Common myeloid progenitor, CD34-positive (primary cell): ENCODE results near the gene ATN1. TPM values are rescaled to one million over a fixed set of nuclear protein-coding genes. Genes with fewer than 3 reads are reported as not detected.
"Not testable (repeated sequence)": the region's sequence is repeated elsewhere in the genome, so short reads cannot be mapped to it uniquely, and the experiment has no call there.

Experiments used
- CTCF ChIA-PET: fragments of 350-600 bp; sonication (Branson Sonifier 250); formaldehyde crosslinking; loops from one replicate; lab custom pipeline; 2021; ENCODE audit warnings: antibody characterized with exemption; lab: Charles Lee
- POLR2A ChIA-PET: fragments of 350-600 bp; sonication (Branson Sonifier 250); formaldehyde crosslinking; loops from one replicate; lab custom pipeline; 2021; ENCODE audit warnings: antibody characterized with exemption; lab: Charles Lee
- DNase-seq, 3 donors: peaks; one replicate each; pipeline versions ENCODE4 v3.0.0 to v3.0.0-alpha.2; 2013
- H3K27ac ChIP-seq, 2 experiments: 1 replicate in 1 of 2; 2 replicates in 1 of 2; pipeline ENCODE4 v1.7.0; 2013; ENCODE audit warnings: inconsistent platforms in 2 of 2, low read length in 2 of 2, mild to moderate bottlenecking in 2 of 2, low read depth in 1 of 2, moderate library complexity in 1 of 2; ENCODE audit not compliant: severe bottlenecking in 2 of 2, insufficient read depth in 1 of 2, poor library complexity in 1 of 2
- H3K27me3 ChIP-seq, 5 experiments: replicated peaks in 2 of 5; 1 replicate in 3 of 5; 2 replicates in 2 of 5; pipeline versions ENCODE4 v1.6.1 to v1.7.0; 2013; ENCODE audit warnings: low read length in 4 of 5, mild to moderate bottlenecking in 2 of 5, moderate library complexity in 2 of 5, inconsistent platforms in 1 of 5; ENCODE audit not compliant: insufficient read depth in 5 of 5, control insufficient read depth in 4 of 5
- H3K36me3 ChIP-seq, 4 experiments: 1 replicate in 2 of 4; 2 replicates in 2 of 4; pipeline versions ENCODE4 v1.6.1 to v1.7.0; 2013; ENCODE audit warnings: low read length in 3 of 4, control low read depth in 1 of 4, mild to moderate bottlenecking in 1 of 4; ENCODE audit not compliant: control insufficient read depth in 4 of 4, insufficient read depth in 4 of 4
- H3K4me1 ChIP-seq, 4 experiments: 1 replicate in 3 of 4; 2 replicates in 1 of 4; pipeline versions ENCODE4 v1.6.1 to v1.7.1; 2013; ENCODE audit warnings: low read length in 3 of 4, mild to moderate bottlenecking in 3 of 4, control low read depth in 1 of 4, inconsistent platforms in 1 of 4, moderate library complexity in 1 of 4; ENCODE audit not compliant: control insufficient read depth in 4 of 4, insufficient read depth in 4 of 4; ENCODE audit errors: control extremely low read depth in 1 of 4
- H3K4me3 ChIP-seq, 7 experiments: 1 replicate in 4 of 7; 2 replicates in 3 of 7; pipeline versions ENCODE4 v1.5.1 to v1.7.0; 2013; ENCODE audit warnings: mild to moderate bottlenecking in 7 of 7, low read length in 6 of 7, moderate library complexity in 6 of 7, inconsistent platforms in 2 of 7, low read depth in 2 of 7, control low read depth in 1 of 7; ENCODE audit not compliant: insufficient read depth in 4 of 7, control insufficient read depth in 1 of 7; ENCODE audit errors: extremely low read depth in 1 of 7
- H3K9me3 ChIP-seq, 5 experiments: 1 replicate in 4 of 5; 2 replicates in 1 of 5; pipeline versions ENCODE4 v1.6.1 to v1.7.1; 2013; ENCODE audit warnings: low read length in 4 of 5, mild to moderate bottlenecking in 2 of 5, inconsistent platforms in 1 of 5, low read depth in 1 of 5, moderate library complexity in 1 of 5; ENCODE audit not compliant: control insufficient read depth in 4 of 5, insufficient read depth in 2 of 5; ENCODE audit errors: control extremely low read depth in 1 of 5
- WGBS: methylation state at CpG from one replicate; pipeline ENCODE4 v1.1.5; 2013; ENCODE audit not compliant: insufficient coverage; 5-methylcytosine and 5-hydroxymethylcytosine counted together
- polyA plus RNA-seq: library from polyadenylated mRNA; unstranded; fragments of 120-200 nt; gene quantifications from one replicate; pipeline ENCODE4 v1.2.1, GENCODE V29; 2013

The ATN1 gene
- polyA plus RNA-seq: 59.2 TPM

- ChIA-PET POLR2A (interaction anchor here (0.6 to 3.0 kb wide), 4 partner anchors 10 to 280 kb away, joined by 3 to 8 read pairs (median 4); partner anchors contain the start of genes C12orf57 and RNU7-1), CTCF (interaction anchor here (2.9 to 9.1 kb wide), 6 partner anchors 10 to 186 kb away, joined by 11 to 124 read pairs (median 31); partner anchors contain the start of genes LRRC23 and SPSB2)
- Histone ChIP-seq H3K27me3 (no peaks in the 10 kb centered on the region), H3K4me3 (peak within 1 kb of the TSS; percentile 67 to 86 (median 78)), H3K4me1 (peaks cover 8 to 61% (median 49%) of the 10 kb centered on the region in 4 experiments), H3K27ac (peak within 1 kb of the TSS; percentile 46 to 77), H3K36me3 (peaks cover 0 to 3% (median 0%) of the 10 kb centered on the region in 4 experiments), H3K9me3 (no peaks in the 10 kb centered on the region)
- 0% methylated on average over 35 of the region's 66 CpGs for WGBS
- peak in 2 of 3 donors; percentile 58 to 69 for DNase-seq
These were observed at the start of gene ATN1 for GRCh38 chr12:6927379-6928021. Gene ATN1, plus strand, starts transcription at chr12:6927959. Its CDS starts 6,043 bp downstream, at chr12:6934002.

GRCh38 chr12:6879824-6880223 is 47.9 kb upstream of the ATN1 start:
- H3K27ac ChIP-seq, H3K27me3 ChIP-seq, H3K9me3 ChIP-seq, DNase-seq, H3K4me3 ChIP-seq: not testable (repeated sequence)
- peaks cover 4 to 12% (median 7%) of the 10 kb centered on the region in 4 experiments for H3K4me1 ChIP-seq
- POLR2A ChIA-PET: interaction anchor here (0.7 kb wide), 1 partner anchor 64 kb away, joined by 7 read pairs; the partner anchor contains the start of gene RNU7-1
- WGBS: 100% methylated on average over 7 of the region's 11 CpGs
- H3K36me3 ChIP-seq: peaks cover 2 to 17% (median 12%) of the 10 kb centered on the region in 4 experiments
- CTCF ChIA-PET: interaction anchor here (0.7 to 0.8 kb wide), 3 partner anchors 10 to 644 kb away, joined by 3 to 4 read pairs (median 3); no protein-coding TSS in a partner anchor

DNA sequence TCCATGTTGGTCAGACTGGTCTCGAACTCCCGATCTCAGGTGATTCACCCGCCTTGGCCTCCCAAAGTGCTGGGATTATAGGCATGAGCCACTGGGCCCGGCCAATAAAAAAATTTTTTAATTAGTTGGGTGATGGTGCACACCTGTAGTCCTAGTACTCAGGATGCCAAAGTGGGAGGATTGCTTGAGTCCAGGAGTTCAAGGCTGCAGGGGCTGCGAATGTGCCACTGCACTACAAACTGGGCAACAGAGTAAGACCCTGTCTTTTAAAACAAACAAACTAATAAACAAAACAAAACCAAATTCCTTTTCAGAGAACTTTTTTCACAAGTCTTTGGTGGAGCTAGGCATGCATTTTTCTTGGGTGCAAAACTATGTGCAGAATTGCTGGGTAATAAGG is 44.5 kb upstream of the ATN1 start:
- peak overlapping the region in 1 of 7 experiments; percentile 6 for H3K4me3 ChIP-seq
- no peaks in the 10 kb centered on the region for H3K27me3 ChIP-seq
- H3K4me1 ChIP-seq: peaks cover 0 to 6% (median 4%) of the 10 kb centered on the region in 4 experiments
- DNase-seq: no peak
- no peaks in the 10 kb centered on the region for H3K9me3 ChIP-seq
- WGBS: no CpG with 5 or more reads among the region's 5 CpGs
- ChIA-PET CTCF (interaction anchor here (1.0 to 4.0 kb wide), 4 partner anchors 9 to 16 kb away, joined by 3 to 26 read pairs (median 5); partner anchors contain the start of genes SPSB2 and TPI1), POLR2A (no interaction called here)
- peaks cover 2 to 20% (median 13%) of the 10 kb centered on the region in 4 experiments for H3K36me3 ChIP-seq
- no peak overlapping the region for H3K27ac ChIP-seq

GRCh38 chr12:6883683-6884082 is 44.1 kb upstream of the ATN1 start:
- Histone ChIP-seq H3K4me3 (no peak overlapping the region), H3K27me3 (no peaks in the 10 kb centered on the region), H3K4me1 (peaks cover 0 to 6% (median 4%) of the 10 kb centered on the region in 4 experiments), H3K36me3 (peaks cover 2 to 20% (median 13%) of the 10 kb centered on the region in 4 experiments), H3K27ac (no peak overlapping the region), H3K9me3 (no peaks in the 10 kb centered on the region)
- 98% methylated on average over 11 of the region's 11 CpGs for WGBS
- no peak for DNase-seq
- ChIA-PET POLR2A (no interaction called here), CTCF (interaction anchor here (1.0 to 4.0 kb wide), 2 partner anchors 9 to 11 kb away, joined by 3 to 26 read pairs; partner anchors contain the start of gene SPSB2)

- POLR2A ChIA-PET: no interaction called here
- Histone ChIP-seq H3K36me3 (peaks cover 2 to 19% (median 13%) of the 10 kb centered on the region in 4 experiments), H3K4me3 (no peak overlapping the region), H3K27me3 (no peaks in the 10 kb centered on the region), H3K27ac (no peak overlapping the region), H3K4me1 (peaks cover 0 to 6% (median 4%) of the 10 kb centered on the region in 4 experiments), H3K9me3 (no peaks in the 10 kb centered on the region)
- DNase-seq: no peak
- WGBS: 93% methylated on average over 20 of the region's 22 CpGs
- CTCF ChIA-PET: interaction anchor here (1.1 to 1.5 kb wide), 3 partner anchors 9 to 15 kb away, joined by 3 to 6 read pairs (median 4); no protein-coding TSS in a partner anchor
These were observed 43.2 kb upstream of the ATN1 start for GRCh38 chr12:6884539-6884938.

DNA sequence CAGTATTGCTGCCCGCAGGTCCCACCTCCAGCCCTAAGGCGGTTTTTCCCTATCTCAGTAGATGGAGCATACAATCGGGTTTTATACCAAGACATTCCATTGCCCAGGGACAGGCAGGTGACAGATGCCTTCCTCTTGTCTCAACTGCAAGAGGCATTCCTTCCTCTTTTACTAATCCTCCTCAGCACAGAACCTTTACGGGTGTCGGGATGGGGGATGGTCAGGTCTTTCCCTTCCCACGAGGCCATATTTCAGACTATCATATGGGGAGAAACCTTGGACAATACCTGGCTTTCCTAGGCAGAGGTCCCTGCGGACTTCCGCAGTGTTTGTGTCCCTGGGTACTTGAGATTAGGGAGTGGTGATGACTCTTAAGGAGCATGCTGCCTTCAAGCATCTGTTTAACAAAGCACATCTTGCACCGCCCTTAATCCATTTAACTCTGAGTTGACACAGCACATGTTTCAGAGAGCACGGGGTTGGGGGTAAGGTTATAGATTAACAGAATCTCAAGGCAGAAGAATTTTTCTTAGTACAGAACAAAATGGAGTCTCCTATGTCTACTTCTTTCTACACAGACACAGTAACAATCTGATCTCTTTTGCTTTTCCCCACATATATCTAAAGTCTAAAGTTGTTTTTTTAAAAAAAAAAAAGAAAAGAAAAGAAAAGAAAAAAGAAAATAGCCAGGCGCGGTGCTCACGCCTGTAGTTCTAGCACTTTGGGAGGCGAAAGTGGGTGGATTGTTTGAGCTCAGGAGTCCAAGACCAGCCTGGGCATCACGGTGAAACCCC is 41.4 kb upstream of the ATN1 start:
- POLR2A ChIA-PET, DNase-seq, H3K4me3 ChIP-seq, H3K9me3 ChIP-seq, H3K27me3 ChIP-seq, H3K27ac ChIP-seq: not testable (repeated sequence)
- WGBS: 32% methylated on average over 6 of the region's 15 CpGs
- CTCF ChIA-PET: interaction anchor here (0.6 to 1.6 kb wide), 4 partner anchors 11 to 39 kb away, joined by 3 to 5 read pairs (median 4); no protein-coding TSS in a partner anchor
- peaks cover 2 to 19% (median 12%) of the 10 kb centered on the region in 4 experiments for H3K36me3 ChIP-seq
- peaks cover 6 to 15% (median 13%) of the 10 kb centered on the region in 4 experiments for H3K4me1 ChIP-seq
